ENCODE results near the gene HIPK1. TPM values are rescaled to one million over a fixed set of nuclear protein-coding genes. Genes with fewer than 3 reads are reported as not detected.

HIPK1 gene
- total RNA-seq, 1 experiment from 2014 or later = 41.5 TPM

GRCh38 chr1:114025609-114026401, 96.7 kb downstream of the HIPK1 start:
- no peak overlapping the region for H3K27ac ChIP-seq (ENCODE audit: low read length)
- in situ Hi-C loops (cut with HindIII; ENCODE audit: low pct_unique_long_range_greater_than_20kb, low sequenced_read_pairs) (no loop called here), intact Hi-C loops (cut with micrococcal nuclease; ENCODE audit: unreplicated experiment) (no loop called here)
- no peaks in the 10 kb centered on the region for H3K4me1 ChIP-seq (ENCODE audit: control insufficient read depth, insufficient read depth, low read length)
- H3K27me3 ChIP-seq (ENCODE audit: control insufficient read depth, insufficient read depth, low read length) = no peaks in the 10 kb centered on the region
- H3K36me3 ChIP-seq (ENCODE audit: control insufficient read depth, insufficient read depth, low read length) = no peaks in the 10 kb centered on the region
- BruUV-seq (replicated peaks) = no TSS peak
- H3K9me3 ChIP-seq (ENCODE audit: control insufficient read depth, insufficient read depth, low read depth, low read length) = no peaks in the 10 kb centered on the region
- DNase-seq (ENCODE audit: low read depth, low spot score) (no peak), ATAC-seq (no peak)
- ChIA-PET POLR2A (interaction anchor here (0.6 kb wide), 1 partner anchor 1365 kb away, joined by 3 read pairs; no protein-coding TSS in a partner anchor), CTCF (no interaction called here)
- H3K4me3 ChIP-seq (ENCODE audit: low read depth in 2 of 2, low read length in 2 of 2) = no peak overlapping the region
- TF ChIP-seq CTCF (IDR thresholded peaks at IDR 0.05) (no peak), TCF7L2 (IDR thresholded peaks at IDR 0.05; ENCODE audit: low read depth, low read length) (no peak), POLR2AphosphoS5 (IDR thresholded peaks at IDR 0.05; ENCODE audit: low read depth, low read length) (no peak), REST (IDR thresholded peaks at IDR 0.05; ENCODE audit: insufficient read depth in 1 of 2, low read depth in 2 of 2, low read length in 1 of 2) (no peak), SIN3A (IDR thresholded peaks at IDR 0.05; ENCODE audit: borderline replicate concordance, insufficient read depth, low read depth, low read length) (no peak)

GRCh38 chr1:114026797-114027196, 97.7 kb downstream of the HIPK1 start:
- no peak overlapping the region for H3K27ac ChIP-seq (ENCODE audit: low read length)
- CTCF ChIA-PET = no interaction called here
- H3K4me3 ChIP-seq (ENCODE audit: low read depth in 2 of 2, low read length in 2 of 2) = no peak overlapping the region
- no peaks in the 10 kb centered on the region for H3K4me1 ChIP-seq (ENCODE audit: control insufficient read depth, insufficient read depth, low read length)
- no TSS peak for BruUV-seq (replicated peaks)
- in situ Hi-C loops (cut with HindIII; ENCODE audit: low pct_unique_long_range_greater_than_20kb, low sequenced_read_pairs) = no loop called here
- no peak for DNase-seq (ENCODE audit: low read depth, low spot score)
- no peaks in the 10 kb centered on the region for H3K36me3 ChIP-seq (ENCODE audit: control insufficient read depth, insufficient read depth, low read length)
- H3K9me3 ChIP-seq (ENCODE audit: control insufficient read depth, insufficient read depth, low read depth, low read length) = no peaks in the 10 kb centered on the region
- POLR2A ChIA-PET = no interaction called here
- H3K27me3 ChIP-seq (ENCODE audit: control insufficient read depth, insufficient read depth, low read length) = no peaks in the 10 kb centered on the region
- TF ChIP-seq SIN3A (IDR thresholded peaks at IDR 0.05; ENCODE audit: borderline replicate concordance, insufficient read depth, low read depth, low read length) (no peak), REST (IDR thresholded peaks at IDR 0.05; ENCODE audit: insufficient read depth in 1 of 2, low read depth in 2 of 2, low read length in 1 of 2) (no peak), CTCF (IDR thresholded peaks at IDR 0.05) (no peak), POLR2AphosphoS5 (IDR thresholded peaks at IDR 0.05; ENCODE audit: low read depth, low read length) (no peak), TCF7L2 (IDR thresholded peaks at IDR 0.05; ENCODE audit: low read depth, low read length) (no peak)
- intact Hi-C loops (cut with micrococcal nuclease; ENCODE audit: unreplicated experiment) = no loop called here
- ATAC-seq = no peak

All from Panc1 (cell line).